Activated T-cell treated with anti-CD3 and anti-CD28 coated beads for 1 hour (primary cell): Measurements from ENCODE around the gene BMPR1B.
"Not testable (repeated sequence)": the region's sequence is repeated elsewhere in the genome, so short reads cannot be mapped to it uniquely, and the experiment has no call there.

Experiments used
- DNase-seq: peaks from one replicate; pipeline ENCODE4 v3.0.0-alpha.2; 2020; ENCODE audit warnings: low read depth

The BMPR1B gene

GRCh38 chr4:94833394-94833793, 75.6 kb downstream of the BMPR1B start:
- DNase-seq = no peak

GRCh38 chr4:94834501-94834900, 76.7 kb downstream of the BMPR1B start:
- no peak for DNase-seq

- DNase-seq = not testable (repeated sequence)
Measured at GRCh38 chr4:94841166-94841863, 83.6 kb downstream of the BMPR1B start.

GRCh38 chr4:94841864-94842221, 84.1 kb downstream of the BMPR1B start:
- no peak for DNase-seq

GRCh38 chr4:94843216-94843615, 85.5 kb downstream of the BMPR1B start:
- no peak for DNase-seq

GRCh38 chr4:94848326-94848725, 90.6 kb downstream of the BMPR1B start:
- DNase-seq = no peak

GRCh38 chr4:94849901-94850300, 92.1 kb downstream of the BMPR1B start:
- DNase-seq = no peak

- DNase-seq = no peak
Measured at GRCh38 chr4:94852616-94853015, 94.9 kb downstream of the BMPR1B start.

GRCh38 chr4:94856030-94856429, 98.3 kb downstream of the BMPR1B start:
- no peak for DNase-seq

GRCh38 chr4:94870146-94870545, 112.4 kb downstream of the BMPR1B start:
- no peak for DNase-seq

- DNase-seq = no peak
Measured at GRCh38 chr4:94871644-94872305, 114.0 kb downstream of the BMPR1B start.

GRCh38 chr4:94877973-94878372, 120.2 kb downstream of the BMPR1B start:
- no peak for DNase-seq

GRCh38 chr4:94880956-94881355, 123.2 kb downstream of the BMPR1B start:
- DNase-seq = no peak

- DNase-seq = no peak
Measured at GRCh38 chr4:94882756-94883155, 125.0 kb downstream of the BMPR1B start.

GRCh38 chr4:94887027-94887426, 129.3 kb downstream of the BMPR1B start:
- no peak for DNase-seq

GRCh38 chr4:94889523-94889922, 131.8 kb downstream of the BMPR1B start:
- no peak for DNase-seq

- DNase-seq = no peak
Measured at GRCh38 chr4:94889946-94890345, 132.2 kb downstream of the BMPR1B start.

- DNase-seq = no peak
Measured at GRCh38 chr4:94890579-94890978, 132.8 kb downstream of the BMPR1B start.

- no peak for DNase-seq
Measured at GRCh38 chr4:94892051-94892450, 134.3 kb downstream of the BMPR1B start.

- DNase-seq = no peak
Measured at GRCh38 chr4:94895081-94895480, 137.3 kb downstream of the BMPR1B start.

GRCh38 chr4:94897023-94897422, 139.3 kb downstream of the BMPR1B start:
- no peak for DNase-seq

GRCh38 chr4:94905511-94905910, 147.8 kb downstream of the BMPR1B start:
- DNase-seq = no peak

- no peak for DNase-seq
Measured at GRCh38 chr4:94909645-94910044, 151.9 kb downstream of the BMPR1B start.

- DNase-seq = no peak
Measured at GRCh38 chr4:94911106-94911505, 153.4 kb downstream of the BMPR1B start.
